Osteoblast (primary cell): ENCODE data around the gene PHF2. TPM values are rescaled to one million over a fixed set of nuclear protein-coding genes. Genes with fewer than 3 reads are reported as not detected.

ENCODE experiments used
- DNase-seq: peaks from one replicate; pipeline ENCODE4 v3.0.0; 2011; ENCODE audit warnings: low spot score, mixed read lengths; ENCODE audit not compliant: insufficient read length; ENCODE audit errors: missing footprints
- H2AFZ ChIP-seq: 2 replicates; pipeline ENCODE4 v1.6.0; 2011; ENCODE audit warnings: mild to moderate bottlenecking, low read length
- H3K27ac ChIP-seq: 2 replicates; pipeline ENCODE4 v1.5.1; 2011; ENCODE audit warnings: mild to moderate bottlenecking, low read depth, low read length, moderate library complexity
- H3K27me3 ChIP-seq: 2 replicates; pipeline ENCODE4 v1.6.0; 2012; ENCODE audit warnings: mild to moderate bottlenecking, control low read depth, inconsistent platforms, low read length, moderate library complexity; ENCODE audit not compliant: insufficient read depth
- H3K36me3 ChIP-seq: 2 replicates; pipeline ENCODE4 v1.5.1; 2011; ENCODE audit warnings: mild to moderate bottlenecking, low read length, control low read depth, moderate library complexity; ENCODE audit not compliant: insufficient read depth
- H3K4me1 ChIP-seq: 2 replicates; pipeline ENCODE4 v1.5.1; 2011; ENCODE audit warnings: mild to moderate bottlenecking, low read length, control low read depth, moderate library complexity; ENCODE audit not compliant: insufficient read depth
- H3K4me2 ChIP-seq: 2 replicates; pipeline ENCODE4 v1.6.0; 2011; ENCODE audit warnings: mild to moderate bottlenecking, low read length; ENCODE audit not compliant: insufficient read depth
- H3K4me3 ChIP-seq: fragments of 200-600 bp; sonication (generic); 3 replicates; pipeline ENCODE4 v1.5.1; 2012; ENCODE audit warnings: mild to moderate bottlenecking, low read length, inconsistent platforms; ENCODE audit not compliant: insufficient read depth
- H3K79me2 ChIP-seq: 2 replicates; pipeline ENCODE4 v1.6.0; 2012; ENCODE audit warnings: mild to moderate bottlenecking, low read length, control low read depth, inconsistent platforms; ENCODE audit not compliant: insufficient read depth
- H3K9me3 ChIP-seq: 2 replicates; pipeline ENCODE4 v1.5.1; 2011; ENCODE audit warnings: low read depth, low read length, control low read depth
- H4K20me1 ChIP-seq: 2 replicates; pipeline ENCODE4 v1.6.0; 2012; ENCODE audit warnings: mild to moderate bottlenecking, low read length, control low read depth; ENCODE audit not compliant: insufficient read depth
- total RNA-seq: library from RNA; depleted of rRNA; stranded (reverse); fragments of >200 nt; gene quantifications from 2 replicates; pipeline ENCODE4 v1.2.3, GENCODE V29; 2012
- TF ChIP-seq, protein P1 (sequence below): IDR thresholded peaks from 2 replicates; pipeline ENCODE4 v1.5.1; 2011; ENCODE audit warnings: mild to moderate bottlenecking, low read depth, low read length, moderate library complexity; ENCODE audit errors: extremely low read depth

PHF2 gene
- total RNA-seq, 1 donor, result 14.8 TPM

DNA sequence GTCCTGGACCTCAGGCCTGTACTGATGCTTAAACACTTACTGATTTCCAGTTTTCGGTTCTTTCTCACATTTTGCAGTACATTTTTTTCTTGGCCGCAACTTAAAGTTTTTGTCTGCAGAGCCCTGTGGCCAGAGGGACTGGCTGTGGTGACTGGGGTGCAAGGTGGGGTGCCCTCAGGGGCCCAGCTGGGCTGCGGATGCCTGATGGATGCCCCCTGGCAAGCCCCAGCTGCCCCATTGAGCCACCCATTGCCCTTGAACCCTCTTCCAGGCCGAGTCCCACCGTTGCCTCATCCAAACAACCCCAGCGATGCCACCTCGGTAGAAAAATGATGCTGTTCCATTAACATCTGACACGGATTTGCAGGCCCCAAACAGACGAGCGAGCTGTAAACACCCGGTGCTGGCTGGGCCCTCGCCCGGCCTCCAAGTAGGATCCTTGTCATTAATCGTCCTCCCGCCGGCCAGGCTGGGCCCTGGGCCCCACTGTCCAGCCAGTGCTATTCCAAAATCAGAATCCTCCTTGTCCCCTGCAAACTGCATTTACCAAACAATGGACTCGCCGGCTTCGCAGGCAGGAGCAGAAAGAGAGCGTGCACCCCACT, 107.9 kb downstream of the PHF2 start:
- no peak overlapping the region for H3K4me3 ChIP-seq
- H3K27ac ChIP-seq, result no peak overlapping the region
- no peaks in the 10 kb centered on the region for H3K27me3 ChIP-seq
- no peaks in the 10 kb centered on the region for H3K4me1 ChIP-seq
- H3K9me3 ChIP-seq, result no peaks in the 10 kb centered on the region
- DNase-seq, result no peak
- H3K79me2 ChIP-seq, result no peaks in the 10 kb centered on the region
- peaks cover 5% of the 10 kb centered on the region for H4K20me1 ChIP-seq
- TF ChIP-seq, protein P1, sequence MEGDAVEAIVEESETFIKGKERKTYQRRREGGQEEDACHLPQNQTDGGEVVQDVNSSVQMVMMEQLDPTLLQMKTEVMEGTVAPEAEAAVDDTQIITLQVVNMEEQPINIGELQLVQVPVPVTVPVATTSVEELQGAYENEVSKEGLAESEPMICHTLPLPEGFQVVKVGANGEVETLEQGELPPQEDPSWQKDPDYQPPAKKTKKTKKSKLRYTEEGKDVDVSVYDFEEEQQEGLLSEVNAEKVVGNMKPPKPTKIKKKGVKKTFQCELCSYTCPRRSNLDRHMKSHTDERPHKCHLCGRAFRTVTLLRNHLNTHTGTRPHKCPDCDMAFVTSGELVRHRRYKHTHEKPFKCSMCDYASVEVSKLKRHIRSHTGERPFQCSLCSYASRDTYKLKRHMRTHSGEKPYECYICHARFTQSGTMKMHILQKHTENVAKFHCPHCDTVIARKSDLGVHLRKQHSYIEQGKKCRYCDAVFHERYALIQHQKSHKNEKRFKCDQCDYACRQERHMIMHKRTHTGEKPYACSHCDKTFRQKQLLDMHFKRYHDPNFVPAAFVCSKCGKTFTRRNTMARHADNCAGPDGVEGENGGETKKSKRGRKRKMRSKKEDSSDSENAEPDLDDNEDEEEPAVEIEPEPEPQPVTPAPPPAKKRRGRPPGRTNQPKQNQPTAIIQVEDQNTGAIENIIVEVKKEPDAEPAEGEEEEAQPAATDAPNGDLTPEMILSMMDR, result no peak
- no peak overlapping the region for H2AFZ ChIP-seq
- H3K36me3 ChIP-seq, result no peaks in the 10 kb centered on the region
- H3K4me2 ChIP-seq, result no peak overlapping the region

DNA sequence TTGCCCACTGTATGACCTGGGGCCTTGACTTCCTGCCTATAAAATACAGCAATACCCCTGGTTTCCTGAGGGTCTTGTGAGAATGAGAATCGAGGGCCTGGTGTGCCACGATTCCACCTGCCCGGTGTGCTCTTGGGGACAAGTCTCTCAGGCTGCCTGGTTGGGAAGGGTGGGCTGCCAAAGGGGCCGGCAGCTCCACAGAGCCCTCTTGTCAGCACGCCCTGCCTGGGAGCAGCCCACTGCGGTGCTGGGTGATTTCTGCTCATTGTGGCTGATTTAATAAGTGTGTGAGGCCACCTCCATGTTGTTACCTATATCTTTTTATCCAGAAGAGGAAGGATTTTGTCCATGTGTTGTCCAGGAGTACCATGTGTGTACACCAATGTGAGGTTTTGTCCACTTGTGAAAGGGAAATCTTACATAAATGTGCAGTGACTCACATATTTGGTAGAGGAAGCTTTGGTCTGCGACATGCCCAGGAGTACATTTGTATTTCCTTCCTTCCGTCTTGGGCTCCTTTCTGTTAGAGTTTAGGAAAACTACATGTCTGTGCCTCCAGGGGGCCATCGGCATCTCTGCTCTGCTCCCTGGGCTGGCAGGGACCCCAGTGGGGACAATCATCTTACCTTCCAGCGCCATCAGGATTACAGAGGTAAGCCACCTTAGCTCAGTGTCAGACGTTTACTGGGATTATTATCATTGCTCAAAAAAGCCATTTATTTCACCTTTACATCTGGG, 108.6 kb downstream of the PHF2 start:
- H3K36me3 ChIP-seq, result no peaks in the 10 kb centered on the region
- H2AFZ ChIP-seq, result no peak overlapping the region
- no peak overlapping the region for H3K4me3 ChIP-seq
- H3K9me3 ChIP-seq, result no peaks in the 10 kb centered on the region
- no peak overlapping the region for H3K4me2 ChIP-seq
- H3K27ac ChIP-seq, result no peak overlapping the region
- H4K20me1 ChIP-seq, result peaks cover 5% of the 10 kb centered on the region
- H3K79me2 ChIP-seq, result no peaks in the 10 kb centered on the region
- no peak for DNase-seq
- H3K4me1 ChIP-seq, result no peaks in the 10 kb centered on the region
- H3K27me3 ChIP-seq, result no peaks in the 10 kb centered on the region
- TF ChIP-seq, protein P1, result peak; percentile 42

DNA sequence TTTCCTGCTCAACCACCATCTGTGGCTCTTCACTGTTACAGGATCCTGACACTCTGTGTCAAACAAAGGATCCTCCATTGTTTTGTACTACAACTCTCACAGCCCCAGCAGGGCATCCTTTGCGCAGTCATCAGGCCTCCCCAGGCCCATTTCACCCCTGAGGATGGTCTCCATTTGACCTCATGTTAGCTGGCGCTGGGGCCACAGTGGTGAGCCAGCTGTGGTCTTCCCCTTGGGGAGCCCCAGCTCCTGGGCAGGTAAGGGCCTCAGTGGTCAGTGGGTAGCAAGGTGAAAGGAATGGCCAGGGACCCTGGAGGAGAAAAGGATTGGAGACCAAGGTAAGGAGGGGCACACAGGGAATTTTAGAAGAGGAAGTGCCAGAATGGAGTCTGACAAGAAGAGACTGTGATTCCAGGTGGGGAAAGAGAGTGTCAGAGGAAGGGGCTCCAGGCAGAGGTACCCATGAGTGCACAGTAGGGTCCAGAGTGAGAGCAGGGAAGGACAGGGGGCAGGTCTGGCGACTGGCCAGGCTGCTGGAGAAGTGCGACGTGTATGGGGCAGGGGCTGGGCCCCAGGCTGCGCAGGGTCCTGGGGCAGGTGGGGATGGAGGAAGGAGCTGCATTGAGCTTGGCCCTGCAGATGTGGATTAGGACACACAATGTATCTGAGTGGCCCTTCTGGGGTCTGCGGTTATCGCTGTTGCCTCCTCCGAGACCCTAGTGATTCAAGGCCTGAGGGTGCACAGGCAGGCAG, 109.9 kb downstream of the PHF2 start:
- peaks cover 5% of the 10 kb centered on the region for H4K20me1 ChIP-seq
- no peak overlapping the region for H3K4me3 ChIP-seq
- no peak overlapping the region for H3K27ac ChIP-seq
- no peak for DNase-seq
- TF ChIP-seq, protein P1, result no peak
- H3K27me3 ChIP-seq, result no peaks in the 10 kb centered on the region
- no peaks in the 10 kb centered on the region for H3K36me3 ChIP-seq
- H3K4me1 ChIP-seq, result no peaks in the 10 kb centered on the region
- H3K9me3 ChIP-seq, result no peaks in the 10 kb centered on the region
- H2AFZ ChIP-seq, result no peak overlapping the region
- no peak overlapping the region for H3K4me2 ChIP-seq
- H3K79me2 ChIP-seq, result no peaks in the 10 kb centered on the region

DNA sequence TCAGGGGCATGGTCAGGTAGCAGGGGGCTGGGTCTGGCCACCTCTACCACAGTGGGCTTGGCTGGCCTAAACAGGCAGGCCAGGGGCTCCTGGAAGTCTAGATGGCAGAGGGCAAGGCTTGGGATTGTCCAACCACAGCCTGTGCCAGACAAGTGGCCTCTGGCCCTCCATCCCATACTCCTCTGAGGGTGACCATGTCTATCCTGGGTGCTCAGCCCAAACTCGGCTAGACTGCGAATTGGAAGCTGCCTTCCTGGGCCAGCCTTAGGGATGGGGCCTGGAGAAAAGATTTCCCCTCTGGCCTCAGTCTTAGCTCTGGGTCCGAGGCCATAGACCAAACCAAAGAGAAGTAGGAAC, 110.5 kb downstream of the PHF2 start:
- no peak overlapping the region for H3K4me2 ChIP-seq
- H3K36me3 ChIP-seq, result no peaks in the 10 kb centered on the region
- no peak overlapping the region for H2AFZ ChIP-seq
- no peak overlapping the region for H3K27ac ChIP-seq
- peaks cover 2% of the 10 kb centered on the region for H4K20me1 ChIP-seq
- H3K9me3 ChIP-seq, result no peaks in the 10 kb centered on the region
- TF ChIP-seq, protein P1, result no peak
- no peak for DNase-seq
- no peak overlapping the region for H3K4me3 ChIP-seq
- no peaks in the 10 kb centered on the region for H3K4me1 ChIP-seq
- no peaks in the 10 kb centered on the region for H3K27me3 ChIP-seq
- no peaks in the 10 kb centered on the region for H3K79me2 ChIP-seq
